Nephron (organoid): Measurements from ENCODE around the gene PRSS12.

Source experiments
- H3K27ac Mint-ChIP-seq, 3 experiments: 2 replicates each; pipeline ENCODE4 v1.8.0; 2020; ENCODE audit warnings: mixed read lengths in 3 of 3, mild to moderate bottlenecking in 2 of 3, moderate library complexity in 1 of 3
- H3K27me3 Mint-ChIP-seq: 2 replicates; pipeline ENCODE4 v1.8.0; 2021; ENCODE audit warnings: low read depth, mild to moderate bottlenecking, moderate library complexity, mixed read lengths
- H3K36me3 Mint-ChIP-seq: 2 replicates; pipeline ENCODE4 v1.8.0; 2020; ENCODE audit warnings: low read depth, mixed read lengths
- H3K4me1 Mint-ChIP-seq: 2 replicates; pipeline ENCODE4 v1.8.0; 2020; ENCODE audit warnings: mixed read lengths
- H3K4me3 Mint-ChIP-seq, 3 experiments: 2 replicates each; pipeline ENCODE4 v1.8.0; 2020; ENCODE audit warnings: mild to moderate bottlenecking in 3 of 3, mixed read lengths in 3 of 3, moderate library complexity in 2 of 3
- H3K9me3 Mint-ChIP-seq: 2 replicates; pipeline ENCODE4 v1.8.0; 2020; ENCODE audit warnings: mixed read lengths
- TF ChIP-seq, protein P1 (sequence below), 3 experiments: fragments of 200-600 bp; sonication (generic); IDR thresholded peaks; one replicate each; pipeline ENCODE4 v1.5.0; 2021; ENCODE audit warnings: antibody characterized with exemption in 3 of 3; ENCODE audit not compliant: unreplicated experiment in 3 of 3

The PRSS12 gene

DNA sequence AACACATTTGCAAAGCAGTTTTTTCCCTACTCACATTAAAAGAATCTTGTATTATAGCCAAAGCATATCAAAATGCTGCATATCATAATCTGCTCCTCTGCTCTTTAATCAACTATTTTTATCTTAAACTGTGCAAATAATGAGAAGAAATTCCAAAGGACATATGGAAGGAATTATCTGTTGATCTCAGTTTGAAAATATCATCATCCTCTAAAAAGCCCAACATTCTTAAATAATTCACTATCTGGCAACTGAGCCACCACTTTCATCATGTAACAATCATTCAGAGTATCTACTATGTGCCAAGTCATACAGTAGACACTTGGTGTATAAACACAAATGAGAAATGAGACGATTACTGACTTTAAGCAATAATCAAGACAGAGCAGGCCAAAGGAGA lies 63.0 kb downstream of the PRSS12 start:
- Mint-ChIP-seq H3K9me3 (no peaks in the 10 kb centered on the region), H3K27me3 (no peaks in the 10 kb centered on the region), H3K27ac (peak overlapping the region; percentile 61 to 86 (median 79)), H3K4me1 (peaks cover 20% of the 10 kb centered on the region), H3K4me3 (peak overlapping the region in 1 of 3 experiments; percentile 0), H3K36me3 (no peaks in the 10 kb centered on the region)
- TF ChIP-seq, protein P1, sequence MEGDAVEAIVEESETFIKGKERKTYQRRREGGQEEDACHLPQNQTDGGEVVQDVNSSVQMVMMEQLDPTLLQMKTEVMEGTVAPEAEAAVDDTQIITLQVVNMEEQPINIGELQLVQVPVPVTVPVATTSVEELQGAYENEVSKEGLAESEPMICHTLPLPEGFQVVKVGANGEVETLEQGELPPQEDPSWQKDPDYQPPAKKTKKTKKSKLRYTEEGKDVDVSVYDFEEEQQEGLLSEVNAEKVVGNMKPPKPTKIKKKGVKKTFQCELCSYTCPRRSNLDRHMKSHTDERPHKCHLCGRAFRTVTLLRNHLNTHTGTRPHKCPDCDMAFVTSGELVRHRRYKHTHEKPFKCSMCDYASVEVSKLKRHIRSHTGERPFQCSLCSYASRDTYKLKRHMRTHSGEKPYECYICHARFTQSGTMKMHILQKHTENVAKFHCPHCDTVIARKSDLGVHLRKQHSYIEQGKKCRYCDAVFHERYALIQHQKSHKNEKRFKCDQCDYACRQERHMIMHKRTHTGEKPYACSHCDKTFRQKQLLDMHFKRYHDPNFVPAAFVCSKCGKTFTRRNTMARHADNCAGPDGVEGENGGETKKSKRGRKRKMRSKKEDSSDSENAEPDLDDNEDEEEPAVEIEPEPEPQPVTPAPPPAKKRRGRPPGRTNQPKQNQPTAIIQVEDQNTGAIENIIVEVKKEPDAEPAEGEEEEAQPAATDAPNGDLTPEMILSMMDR (IDR thresholded peaks at IDR 0.05; ENCODE audit: unreplicated experiment in 3 of 3) = no peak

- peaks cover 23% of the 10 kb centered on the region for H3K4me1 Mint-ChIP-seq
- TF ChIP-seq, protein P1 (IDR thresholded peaks at IDR 0.05; ENCODE audit: unreplicated experiment in 3 of 3) = no peak
Measured at GRCh38 chr4:118287711-118288451, 64.9 kb downstream of the PRSS12 start.

GRCh38 chr4:118286685-118287084 lies 66.1 kb downstream of the PRSS12 start:
- Mint-ChIP-seq H3K36me3 (peaks cover 11% of the 10 kb centered on the region), H3K4me1 (peaks cover 32% of the 10 kb centered on the region), H3K27ac (no peak overlapping the region), H3K9me3 (no peaks in the 10 kb centered on the region), H3K27me3 (no peaks in the 10 kb centered on the region), H3K4me3 (no peak overlapping the region)
- TF ChIP-seq, protein P1 (IDR thresholded peaks at IDR 0.05; ENCODE audit: unreplicated experiment in 3 of 3) = no peak

More at GRCh38 chr4:118287711-118288451, 64.9 kb downstream of the PRSS12 start:
- no peaks in the 10 kb centered on the region for H3K27me3 Mint-ChIP-seq
- H3K4me3 Mint-ChIP-seq = no peak overlapping the region
- H3K9me3 Mint-ChIP-seq = no peaks in the 10 kb centered on the region
- H3K27ac Mint-ChIP-seq = peak overlapping the region in 2 of 3 experiments; percentile 57 to 62
- peaks cover 4% of the 10 kb centered on the region for H3K36me3 Mint-ChIP-seq

- H3K27me3 Mint-ChIP-seq = no peaks in the 10 kb centered on the region
- peak overlapping the region in 1 of 3 experiments; percentile 2 for H3K27ac Mint-ChIP-seq
- H3K4me1 Mint-ChIP-seq = peaks cover 35% of the 10 kb centered on the region
- TF ChIP-seq, protein P1 (IDR thresholded peaks at IDR 0.05; ENCODE audit: unreplicated experiment in 3 of 3) = no peak
- no peaks in the 10 kb centered on the region for H3K9me3 Mint-ChIP-seq
- H3K36me3 Mint-ChIP-seq = peaks cover 17% of the 10 kb centered on the region
- H3K4me3 Mint-ChIP-seq = no peak overlapping the region
Measured at GRCh38 chr4:118285931-118286330, 66.9 kb downstream of the PRSS12 start.

- Mint-ChIP-seq H3K36me3 (peaks cover 20% of the 10 kb centered on the region), H3K9me3 (no peaks in the 10 kb centered on the region), H3K4me3 (no peak overlapping the region), H3K4me1 (peaks cover 36% of the 10 kb centered on the region), H3K27ac (no peak overlapping the region), H3K27me3 (no peaks in the 10 kb centered on the region)
- TF ChIP-seq, protein P1 (IDR thresholded peaks at IDR 0.05; ENCODE audit: unreplicated experiment in 3 of 3) = no peak
Measured at GRCh38 chr4:118284169-118284568, 68.6 kb downstream of the PRSS12 start.

DNA sequence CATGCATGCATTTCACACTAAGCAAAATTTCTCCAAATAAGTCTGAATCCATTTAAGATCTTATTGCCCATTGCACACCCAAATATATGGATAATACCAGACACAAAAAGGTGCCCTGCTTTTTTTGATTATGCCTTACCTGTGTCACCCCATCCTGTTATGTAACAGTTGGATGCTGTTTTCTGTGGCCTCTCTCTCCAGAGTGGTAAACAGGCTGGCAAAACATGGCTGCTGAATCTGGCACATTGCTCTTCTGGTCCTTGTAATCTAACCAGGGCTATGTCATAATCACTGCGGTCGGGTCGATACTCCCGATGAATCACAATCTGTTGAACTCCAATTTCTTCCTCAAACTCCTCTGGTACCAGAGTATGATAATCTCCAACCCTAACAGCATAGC lies 70.1 kb downstream of the PRSS12 start:
- Mint-ChIP-seq H3K27ac (peak overlapping the region in 2 of 3 experiments; percentile 68 to 81), H3K4me3 (peak overlapping the region in 1 of 3 experiments; percentile 43), H3K27me3 (no peaks in the 10 kb centered on the region), H3K9me3 (no peaks in the 10 kb centered on the region), H3K4me1 (peaks cover 40% of the 10 kb centered on the region), H3K36me3 (peaks cover 20% of the 10 kb centered on the region)
- TF ChIP-seq, protein P1 (IDR thresholded peaks at IDR 0.05; ENCODE audit: unreplicated experiment in 3 of 3) = no peak
